Stimulated activated CD8-positive, alpha-beta memory T cell treated with anti-CD3 and anti-CD28 coated beads, Interleukin-12 subunit alpha, Interleukin-12 subunit beta, amount 100 ng/mL, for 4 hours (primary cell): ENCODE results near the gene ANKHD1.

ENCODE experiments used
- DNase-seq: peaks from one replicate; pipeline ENCODE4 v3.0.0-alpha.2; 2020; ENCODE audit warnings: low read depth

Gene ANKHD1

DNA sequence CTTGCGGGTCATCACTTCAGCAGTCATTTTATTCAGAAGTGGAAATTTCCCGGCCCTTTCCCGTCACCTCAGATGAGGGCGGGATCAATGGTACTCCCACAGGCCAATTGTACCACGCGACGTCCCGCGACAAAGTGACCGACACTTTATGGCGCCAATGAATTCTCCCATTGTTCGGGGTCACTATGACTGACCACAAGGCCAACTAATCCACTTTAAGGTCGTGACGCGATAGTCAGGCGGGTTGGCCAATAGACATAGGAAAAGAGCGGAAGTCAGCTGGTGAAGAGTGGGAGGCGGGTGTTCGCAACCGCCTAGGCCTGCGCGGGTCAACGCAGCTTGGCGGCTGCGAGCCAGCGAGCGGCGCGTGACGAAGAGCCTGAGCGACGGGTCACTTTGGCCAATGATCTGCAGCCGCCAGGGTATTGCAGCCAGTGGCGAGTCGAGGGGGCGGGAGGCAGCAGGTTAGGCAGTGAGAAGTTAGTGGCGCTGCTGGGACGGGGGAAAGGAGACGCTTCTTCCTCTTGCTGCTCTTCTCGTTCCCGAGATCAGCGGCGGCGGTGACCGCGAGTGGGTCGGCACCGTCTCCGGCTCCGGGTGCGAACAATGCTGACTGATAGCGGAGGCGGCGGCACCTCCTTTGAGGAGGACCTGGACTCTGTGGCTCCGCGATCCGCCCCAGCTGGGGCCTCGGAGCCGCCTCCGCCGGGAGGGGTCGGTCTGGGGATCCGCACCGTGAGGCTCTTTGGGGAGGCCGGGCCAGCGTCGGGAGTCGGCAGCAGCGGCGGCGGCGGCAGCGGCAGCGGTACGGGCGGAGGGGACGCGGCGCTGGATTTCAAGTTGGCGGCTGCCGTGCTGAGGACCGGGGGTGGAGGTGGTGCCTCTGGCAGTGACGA, at the start of gene ANKHD1:
ANKHD1 (plus strand) TSS at position 472 of the 896 bp plus-strand sequence; CDS start at position 607, 135 bp downstream.
- DNase-seq: peak; percentile 95

DNA sequence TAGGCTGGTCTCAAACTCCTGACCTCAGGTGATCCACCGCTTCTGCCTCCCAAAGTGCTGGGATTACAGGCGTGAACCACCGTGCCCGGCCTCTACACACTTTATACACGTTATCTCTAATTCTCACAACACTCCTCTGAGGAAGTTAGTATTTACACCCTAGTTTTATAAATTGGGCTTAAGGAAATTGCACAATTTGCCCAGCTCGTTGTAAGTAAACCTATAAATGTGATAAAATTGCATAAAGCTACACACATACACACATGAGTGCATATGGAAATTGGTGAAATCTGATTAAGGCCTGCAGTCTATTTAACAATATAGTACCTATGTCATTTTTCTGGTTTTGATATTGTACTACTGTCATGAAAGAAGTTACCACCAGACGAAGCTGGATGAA, 46.1 kb upstream of the ANKHD1 start:
- DNase-seq: no peak

GRCh38 chr5:140356853-140357725, 44.5 kb upstream of the ANKHD1 start:
- DNase-seq: no peak

DNA sequence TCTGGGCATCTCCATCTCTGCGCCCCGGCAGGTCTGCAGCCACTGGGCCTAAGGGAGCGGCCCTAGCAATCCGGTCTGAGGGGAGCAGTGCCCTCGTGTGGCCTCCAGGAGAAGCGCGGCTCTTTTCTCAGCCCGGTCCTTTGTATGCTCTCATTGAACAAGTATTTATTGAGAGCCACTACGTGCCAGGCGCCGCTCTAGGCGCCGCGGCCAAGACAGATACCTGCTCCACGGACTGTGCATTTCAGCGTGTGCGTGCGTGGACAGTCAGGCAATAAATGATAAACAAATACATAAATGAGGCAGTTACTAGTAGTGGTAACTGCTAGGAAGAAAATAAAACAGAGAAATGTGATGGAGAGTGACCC, 43.9 kb upstream of the ANKHD1 start:
- DNase-seq: peak; percentile 50

DNA sequence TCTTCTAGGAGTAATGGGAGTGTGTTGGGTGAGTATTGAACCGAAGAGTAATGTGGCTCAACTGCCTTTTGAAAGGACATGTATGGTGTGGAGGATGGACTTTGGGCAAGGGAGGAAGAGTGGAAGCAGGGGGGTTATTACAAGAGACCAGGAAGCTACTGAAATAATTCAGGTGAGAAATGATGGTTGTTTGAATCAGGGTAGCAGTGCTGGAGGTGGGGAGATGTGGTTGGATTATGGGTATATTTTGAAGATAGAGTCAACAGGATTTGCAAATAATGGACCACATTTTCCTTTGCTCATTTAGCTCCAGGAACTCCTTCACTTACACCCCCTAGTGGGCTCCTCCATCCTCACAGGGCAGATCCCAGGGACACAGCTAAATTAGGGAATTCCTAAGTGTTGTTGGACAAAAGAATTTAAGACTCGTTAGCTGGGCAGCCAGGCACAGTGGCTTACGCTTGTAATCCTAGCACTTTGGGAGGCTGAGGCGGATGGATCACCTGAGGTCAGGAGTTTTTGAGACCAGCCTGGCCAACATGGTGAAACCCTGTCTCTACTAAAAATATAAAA, 42.8 kb upstream of the ANKHD1 start:
- DNase-seq: no peak

DNA sequence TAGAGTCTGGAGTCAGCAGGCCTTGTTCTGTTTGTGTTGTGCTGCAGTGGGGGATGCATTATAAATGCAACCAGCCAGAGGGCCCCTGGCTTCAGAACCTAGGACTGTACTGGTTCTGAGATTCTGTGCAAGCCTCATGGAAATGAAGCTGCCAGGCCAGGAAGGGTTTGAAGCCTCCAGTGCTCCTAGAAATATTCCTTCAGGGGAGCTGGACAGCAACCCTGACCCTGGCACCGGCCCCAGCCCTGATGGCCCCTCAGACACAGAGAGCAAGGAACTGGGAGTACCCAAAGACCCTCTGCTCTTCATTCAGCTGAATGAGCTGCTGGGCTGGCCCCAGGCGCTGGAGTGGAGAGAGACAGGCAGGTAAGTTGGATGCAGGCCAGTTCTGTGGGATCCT, 41.5 kb upstream of the ANKHD1 start, which contains the start of gene SLC4A9:
SLC4A9 (plus strand) TSS at position 94 of the 400 bp plus-strand sequence; CDS start at position 137, 43 bp downstream.
- DNase-seq: no peak

DNA sequence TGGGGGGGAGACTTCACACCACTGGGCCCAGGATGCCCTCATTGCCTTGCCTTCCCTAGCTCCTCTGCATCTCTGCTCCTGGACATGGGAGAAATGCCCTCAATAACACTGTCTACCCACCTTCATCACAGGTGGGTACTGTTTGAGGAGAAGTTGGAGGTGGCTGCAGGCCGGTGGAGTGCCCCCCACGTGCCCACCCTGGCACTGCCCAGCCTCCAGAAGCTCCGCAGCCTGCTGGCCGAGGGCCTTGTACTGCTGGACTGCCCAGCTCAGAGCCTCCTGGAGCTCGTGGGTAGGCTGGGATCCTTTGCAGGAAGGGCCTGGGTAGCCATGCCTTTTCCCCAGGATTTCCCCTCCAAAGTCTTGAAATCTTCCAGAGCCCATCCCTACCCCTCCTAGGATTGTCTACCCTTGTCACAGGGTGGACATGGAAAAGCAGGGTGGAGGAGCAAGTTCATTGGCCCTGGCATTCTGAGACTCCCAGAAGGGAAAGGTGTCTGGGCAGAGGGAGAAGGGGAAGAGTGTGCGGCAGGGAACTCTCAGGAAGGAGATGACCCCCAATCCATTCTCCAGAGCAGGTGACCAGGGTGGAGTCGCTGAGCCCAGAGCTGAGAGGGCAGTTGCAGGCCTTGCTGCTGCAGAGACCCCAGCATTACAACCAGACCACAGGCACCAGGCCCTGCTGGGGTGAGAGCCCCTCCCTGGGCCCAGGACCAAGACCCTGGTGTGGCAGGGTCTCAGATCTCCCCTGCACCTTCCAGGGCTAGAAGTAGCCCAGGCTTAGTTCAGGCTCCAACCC, 40.8 kb upstream of the ANKHD1 start:
- no peak for DNase-seq

- no peak for DNase-seq
Measured at GRCh38 chr5:140361901-140362300, 39.7 kb upstream of the ANKHD1 start.

- no peak for DNase-seq
Measured at GRCh38 chr5:140362311-140362710, 39.3 kb upstream of the ANKHD1 start.

DNA sequence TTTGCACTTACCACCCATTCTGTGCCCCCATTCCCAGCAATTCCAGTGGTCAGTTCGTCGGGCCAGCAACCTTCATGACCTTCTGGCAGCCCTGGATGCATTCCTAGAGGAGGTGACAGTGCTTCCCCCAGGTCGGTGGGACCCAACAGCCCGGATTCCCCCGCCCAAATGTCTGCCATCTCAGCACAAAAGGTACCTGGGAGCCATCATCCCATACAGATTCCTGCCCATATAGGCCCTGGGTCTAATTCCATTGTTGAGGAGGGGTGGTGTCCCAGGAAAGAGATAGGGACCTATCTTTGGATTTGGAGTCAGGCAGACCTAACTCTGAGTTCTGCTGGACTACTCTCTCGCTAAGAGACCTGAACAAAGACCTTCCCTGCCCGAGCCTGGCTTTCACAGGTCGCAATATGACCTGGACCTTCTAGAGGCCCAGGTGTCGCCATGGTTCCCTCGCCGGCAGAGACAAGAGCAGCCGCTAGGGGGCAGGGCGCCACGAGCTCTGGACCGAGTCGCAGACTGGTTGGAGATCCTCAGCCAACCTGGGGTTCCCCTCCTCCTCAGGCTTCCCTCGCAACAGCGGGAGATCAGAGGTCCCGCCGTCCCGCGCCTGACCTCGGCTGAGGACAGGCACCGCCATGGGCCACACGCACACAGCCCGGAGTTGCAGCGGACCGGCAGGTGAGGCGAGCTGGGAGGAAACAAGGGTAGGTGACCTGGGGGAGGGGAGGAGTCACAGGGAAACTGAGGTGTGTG, 38.6 kb upstream of the ANKHD1 start:
- peak; percentile 50 for DNase-seq

DNA sequence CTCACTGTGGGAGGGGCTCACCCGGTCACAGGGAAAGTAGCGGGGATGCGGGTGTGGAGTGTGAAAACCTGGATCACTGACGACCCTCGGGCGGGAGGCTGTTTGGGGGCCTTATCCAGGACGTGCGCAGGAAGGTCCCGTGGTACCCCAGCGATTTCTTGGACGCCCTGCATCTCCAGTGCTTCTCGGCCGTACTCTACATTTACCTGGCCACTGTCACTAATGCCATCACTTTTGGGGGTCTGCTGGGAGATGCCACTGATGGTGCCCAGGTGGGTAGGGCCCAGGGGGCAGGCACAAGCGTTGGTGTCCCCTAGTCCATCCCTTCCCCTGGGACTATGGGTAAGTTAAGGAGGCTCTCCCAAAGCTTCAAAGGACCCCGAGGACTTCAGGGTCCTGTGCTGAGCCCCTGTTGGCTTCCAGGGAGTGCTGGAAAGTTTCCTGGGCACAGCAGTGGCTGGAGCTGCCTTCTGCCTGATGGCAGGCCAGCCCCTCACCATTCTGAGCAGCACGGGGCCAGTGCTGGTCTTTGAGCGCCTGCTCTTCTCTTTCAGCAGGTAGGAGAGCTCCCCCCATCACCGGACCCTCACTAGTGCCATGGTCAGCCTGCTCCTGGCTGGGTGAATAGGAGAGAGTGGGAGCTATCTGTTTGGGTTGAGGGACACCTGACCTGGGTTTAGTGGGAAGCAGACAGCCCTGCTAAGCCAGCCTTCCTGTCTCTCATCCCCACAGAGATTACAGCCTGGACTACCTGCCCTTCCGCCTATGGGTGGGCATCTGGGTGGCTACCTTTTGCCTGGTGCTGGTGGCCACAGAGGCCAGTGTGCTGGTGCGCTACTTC, 37.8 kb upstream of the ANKHD1 start:
- no peak for DNase-seq

DNA sequence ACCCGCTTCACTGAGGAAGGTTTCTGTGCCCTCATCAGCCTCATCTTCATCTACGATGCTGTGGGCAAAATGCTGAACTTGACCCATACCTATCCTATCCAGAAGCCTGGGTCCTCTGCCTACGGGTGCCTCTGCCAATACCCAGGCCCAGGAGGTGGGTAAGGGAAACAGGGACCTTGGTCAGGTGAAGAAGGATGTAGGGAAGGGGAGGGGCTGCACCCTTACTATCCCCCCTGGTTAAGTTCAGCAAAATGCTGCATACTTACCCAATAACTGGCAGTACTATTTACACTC, 37.2 kb upstream of the ANKHD1 start:
- no peak for DNase-seq

- no peak for DNase-seq
Measured at GRCh38 chr5:140365282-140365681, 36.4 kb upstream of the ANKHD1 start.

DNA sequence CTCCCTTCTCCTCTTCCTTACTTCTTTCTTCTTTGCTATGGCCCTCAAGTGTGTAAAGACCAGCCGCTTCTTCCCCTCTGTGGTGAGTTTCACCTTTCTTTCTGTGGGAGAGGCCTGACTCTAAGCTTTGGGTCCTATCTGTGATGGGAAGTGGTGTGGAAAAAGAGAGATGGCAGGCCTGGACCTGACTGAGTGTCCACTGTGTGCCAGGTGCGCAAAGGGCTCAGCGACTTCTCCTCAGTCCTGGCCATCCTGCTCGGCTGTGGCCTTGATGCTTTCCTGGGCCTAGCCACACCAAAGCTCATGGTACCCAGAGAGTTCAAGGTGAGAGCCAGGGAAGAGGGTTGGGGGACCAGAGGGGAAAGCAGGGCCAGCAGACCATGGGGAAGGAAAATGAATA, 35.7 kb upstream of the ANKHD1 start:
- no peak for DNase-seq

- DNase-seq: no peak
Measured at GRCh38 chr5:140366589-140367255, 34.9 kb upstream of the ANKHD1 start.

DNA sequence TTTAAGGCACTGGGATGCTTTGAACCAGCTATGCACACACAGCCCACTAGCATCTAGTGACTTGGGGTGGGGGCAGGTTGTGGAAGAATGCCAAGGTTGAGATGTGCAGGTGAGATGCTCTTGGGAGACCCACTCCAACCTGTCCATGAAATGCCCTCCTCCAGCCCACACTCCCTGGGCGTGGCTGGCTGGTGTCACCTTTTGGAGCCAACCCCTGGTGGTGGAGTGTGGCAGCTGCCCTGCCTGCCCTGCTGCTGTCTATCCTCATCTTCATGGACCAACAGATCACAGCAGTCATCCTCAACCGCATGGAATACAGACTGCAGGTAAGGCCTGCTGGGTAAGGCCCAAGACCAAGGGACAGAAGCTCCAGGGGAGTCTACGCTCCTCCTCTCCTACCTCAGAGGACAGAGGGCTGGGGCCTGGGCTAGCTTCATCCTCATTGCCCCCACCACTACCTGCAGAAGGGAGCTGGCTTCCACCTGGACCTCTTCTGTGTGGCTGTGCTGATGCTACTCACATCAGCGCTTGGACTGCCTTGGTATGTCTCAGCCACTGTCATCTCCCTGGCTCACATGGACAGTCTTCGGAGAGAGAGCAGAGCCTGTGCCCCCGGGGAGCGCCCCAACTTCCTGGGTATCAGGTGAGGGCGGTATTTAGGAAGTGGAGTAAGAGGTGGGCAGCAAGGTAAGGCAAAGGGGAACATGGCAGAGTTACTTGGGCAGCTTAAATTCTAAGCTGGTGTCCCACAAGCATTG, 34.2 kb upstream of the ANKHD1 start:
- no peak for DNase-seq

DNA sequence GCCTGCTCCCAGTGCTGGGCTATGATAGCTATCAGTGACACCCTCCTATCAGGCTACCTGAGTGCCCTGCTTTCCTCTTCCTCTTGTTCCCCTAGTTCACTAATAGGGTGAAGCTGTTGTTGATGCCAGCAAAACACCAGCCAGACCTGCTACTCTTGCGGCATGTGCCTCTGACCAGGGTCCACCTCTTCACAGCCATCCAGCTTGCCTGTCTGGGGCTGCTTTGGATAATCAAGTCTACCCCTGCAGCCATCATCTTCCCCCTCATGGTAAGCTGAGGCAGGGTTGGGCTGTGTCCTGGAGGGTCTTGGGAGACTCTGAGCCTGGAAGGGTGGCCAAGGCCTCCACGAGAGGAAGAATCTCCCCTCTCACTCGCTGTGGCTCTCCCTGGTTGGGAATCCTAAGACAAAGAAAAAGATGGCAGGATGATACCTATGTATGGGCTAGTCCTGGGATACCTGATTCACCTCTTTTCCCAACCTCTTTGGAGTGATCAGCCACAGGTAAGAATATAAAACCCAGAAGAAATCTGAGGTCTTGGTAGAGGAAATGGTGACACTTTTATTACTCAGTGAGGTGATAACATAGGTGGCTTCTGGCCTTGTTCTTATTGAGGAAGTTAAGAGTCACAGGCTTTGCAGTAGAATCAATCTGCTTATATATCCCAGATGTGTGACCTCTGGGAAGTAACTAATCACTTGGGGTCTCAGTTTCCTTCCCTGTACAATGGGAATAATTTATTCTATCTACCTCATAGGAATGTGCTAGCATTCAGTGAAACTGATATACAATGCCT, 30.1 kb upstream of the ANKHD1 start:
- DNase-seq: no peak

GRCh38 chr5:140372971-140373487, 28.6 kb upstream of the ANKHD1 start:
- no peak for DNase-seq
